Stimulated activated CD4-positive, alpha-beta T cell treated with anti-CD3 and anti-CD28 coated beads, Interleukin-2, amount 100 ng/mL, for 24 hours (primary cell): Measurements from ENCODE around the gene NEMP1.
"Not testable (repeated sequence)": the region's sequence is repeated elsewhere in the genome, so short reads cannot be mapped to it uniquely, and the experiment has no call there.

ENCODE experiments used
- DNase-seq, 2 donors: peaks; one replicate each; pipeline ENCODE4 v3.0.0-alpha.2; 2020

NEMP1 gene

DNA sequence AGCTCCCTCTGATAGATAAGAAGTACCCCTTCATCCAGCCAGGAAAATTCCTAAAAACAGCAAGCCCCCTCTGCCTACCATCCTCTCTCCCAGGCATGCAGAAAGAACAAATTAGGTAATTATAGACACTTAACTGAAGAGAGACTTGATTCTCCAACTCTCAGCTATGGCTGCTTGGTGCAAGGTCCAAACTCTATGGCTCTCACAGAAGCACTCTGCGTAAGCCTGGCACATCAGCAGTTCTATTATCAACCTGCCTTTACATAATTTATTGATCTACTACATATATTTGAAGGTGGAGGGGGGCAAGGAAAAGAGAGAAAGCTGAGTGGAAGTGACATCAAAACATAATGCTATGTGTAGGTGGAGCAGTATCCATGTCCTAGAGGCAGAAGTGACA lies 27.6 kb downstream of the NEMP1 start:
- DNase-seq, result no peak

DNA sequence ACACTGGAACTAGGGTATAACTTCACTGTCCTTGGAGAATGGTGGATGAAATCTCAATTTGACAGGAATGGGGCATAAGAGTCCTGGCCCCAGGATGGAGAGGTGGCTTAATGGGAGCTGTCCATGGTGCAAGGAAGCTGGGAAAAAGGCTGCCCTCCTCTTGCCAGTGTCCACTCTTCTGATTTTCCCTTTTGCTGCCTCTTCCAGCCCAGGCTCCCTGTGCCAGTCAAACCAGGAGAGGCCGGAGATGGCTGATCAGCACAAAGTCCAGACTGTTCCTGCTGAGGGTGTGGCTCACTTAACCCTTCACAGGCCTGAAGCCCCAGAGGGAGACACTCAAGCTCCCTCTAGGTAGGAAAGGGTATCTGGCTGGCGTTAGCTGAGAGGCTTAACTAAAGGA lies 28.7 kb downstream of the NEMP1 start, which contains the start of gene MYO1A:
MYO1A (minus strand) TSS at position 240 of the 400 bp plus-strand sequence. CDS start 1,806 bp downstream, outside the sequence.
- DNase-seq, result no peak

DNA sequence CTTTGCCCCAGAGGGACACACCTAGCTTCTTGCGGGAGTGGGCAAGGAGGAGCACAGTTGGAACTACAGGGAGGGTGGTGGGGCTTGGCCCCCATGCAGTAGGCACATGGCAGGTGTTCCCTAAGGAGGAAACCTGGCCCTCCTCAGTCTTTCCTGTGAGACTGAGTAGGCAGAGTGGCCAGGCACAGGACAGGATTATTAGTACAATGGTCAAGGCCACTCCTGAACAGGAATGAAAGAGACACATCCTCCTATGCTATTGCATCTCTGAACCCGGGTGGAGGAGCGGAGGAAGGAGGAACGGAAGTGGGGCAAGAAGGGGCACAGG lies 29.5 kb downstream of the NEMP1 start:
- DNase-seq, result no peak

DNA sequence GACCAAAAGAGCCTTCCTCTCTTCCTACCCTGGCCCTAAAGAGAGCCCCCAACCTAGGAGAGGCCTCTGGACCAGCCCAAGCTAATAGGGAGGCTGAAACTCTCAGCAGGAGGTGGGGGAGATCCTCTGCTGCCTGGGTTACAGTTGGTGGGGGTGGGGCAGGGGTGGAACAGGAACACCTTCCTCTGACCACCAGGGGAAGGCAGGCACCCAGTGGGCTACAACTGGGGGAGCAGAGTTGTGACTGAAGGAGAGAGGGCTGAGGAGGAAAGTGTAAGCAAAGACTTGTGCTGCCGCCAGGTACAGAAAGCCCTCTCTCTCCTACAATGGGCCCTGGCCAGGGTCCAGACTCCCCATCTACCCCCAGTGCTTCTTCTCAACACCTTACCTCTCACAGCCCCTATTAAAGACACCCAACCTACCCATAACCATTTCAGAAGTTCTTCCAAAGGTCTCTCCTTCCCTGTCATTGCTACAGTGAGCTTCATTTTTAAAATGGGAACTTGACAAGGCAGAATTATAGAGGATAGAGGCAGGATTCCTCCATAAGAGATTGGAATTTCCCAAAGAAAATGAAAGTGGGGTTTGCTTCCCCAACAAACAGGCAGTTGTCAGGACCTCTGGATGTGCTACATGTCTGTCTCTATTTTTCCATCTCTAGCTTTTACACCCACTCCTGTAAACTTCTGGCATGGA lies 30.0 kb downstream of the NEMP1 start:
- no peak for DNase-seq

DNA sequence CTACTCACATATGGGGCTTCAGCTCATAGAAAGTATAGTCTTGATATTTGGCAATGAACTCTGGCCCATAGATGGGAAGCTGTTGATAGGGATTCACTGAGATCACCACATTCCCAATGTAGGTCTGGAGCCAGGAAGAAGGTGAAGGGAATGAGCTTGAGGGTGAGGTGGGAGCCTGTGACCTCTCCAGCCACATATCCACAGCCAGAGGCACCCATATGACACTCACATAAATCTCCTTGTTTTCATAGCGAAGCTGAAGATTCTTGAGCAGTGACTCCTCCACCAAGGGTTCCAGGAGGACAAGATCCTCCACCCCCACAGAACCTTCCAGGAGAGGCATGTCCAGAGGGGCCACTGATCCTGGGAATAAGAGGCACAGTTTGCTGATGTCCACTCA lies 30.6 kb downstream of the NEMP1 start:
- no peak for DNase-seq

DNA sequence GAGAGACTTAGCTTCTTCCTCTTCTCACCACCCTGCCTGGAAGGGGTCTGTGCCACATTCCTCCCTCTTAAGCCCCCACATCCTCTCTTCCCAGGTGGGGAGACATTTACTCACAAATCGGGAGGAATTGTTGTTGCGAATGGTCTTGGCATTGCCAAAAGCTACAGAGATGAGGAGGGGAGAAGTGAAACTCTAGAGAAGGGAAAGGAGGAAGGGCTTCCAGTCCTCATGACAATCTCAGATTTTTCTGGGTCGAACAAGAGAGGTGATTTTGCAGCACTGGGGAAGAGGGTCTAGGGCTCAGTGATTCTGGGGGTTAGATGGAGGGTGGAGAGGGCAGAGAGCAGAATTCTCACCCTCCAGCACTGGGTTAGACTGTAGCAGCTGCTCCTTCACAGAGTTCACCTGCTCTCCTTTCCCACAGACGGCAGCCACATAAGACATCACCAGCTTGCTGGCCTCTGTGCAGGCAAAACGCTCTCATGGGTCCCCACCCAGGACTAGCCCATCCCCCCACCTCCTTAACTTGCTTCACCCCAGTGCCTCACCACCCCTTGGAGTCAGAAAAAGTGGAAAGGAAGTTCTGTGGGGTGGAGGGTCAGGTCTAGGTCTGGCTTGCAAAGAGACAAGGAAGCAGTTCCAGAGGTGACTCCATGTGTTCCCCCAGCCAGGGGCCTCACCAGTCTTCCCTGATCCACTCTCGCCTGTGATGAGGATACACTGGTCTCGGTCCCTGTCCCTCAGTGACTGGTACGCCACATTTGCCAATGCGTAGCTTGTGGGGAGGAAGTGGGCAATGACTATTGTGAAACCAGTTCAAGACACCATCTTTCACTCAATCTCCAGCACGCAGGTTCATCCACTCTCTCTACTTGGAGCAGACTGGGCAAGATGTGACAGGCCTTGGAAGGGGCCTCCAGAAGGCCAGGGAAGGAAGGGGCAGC lies 31.4 kb downstream of the NEMP1 start:
- DNase-seq, result peak; percentile 49 to 50

DNA sequence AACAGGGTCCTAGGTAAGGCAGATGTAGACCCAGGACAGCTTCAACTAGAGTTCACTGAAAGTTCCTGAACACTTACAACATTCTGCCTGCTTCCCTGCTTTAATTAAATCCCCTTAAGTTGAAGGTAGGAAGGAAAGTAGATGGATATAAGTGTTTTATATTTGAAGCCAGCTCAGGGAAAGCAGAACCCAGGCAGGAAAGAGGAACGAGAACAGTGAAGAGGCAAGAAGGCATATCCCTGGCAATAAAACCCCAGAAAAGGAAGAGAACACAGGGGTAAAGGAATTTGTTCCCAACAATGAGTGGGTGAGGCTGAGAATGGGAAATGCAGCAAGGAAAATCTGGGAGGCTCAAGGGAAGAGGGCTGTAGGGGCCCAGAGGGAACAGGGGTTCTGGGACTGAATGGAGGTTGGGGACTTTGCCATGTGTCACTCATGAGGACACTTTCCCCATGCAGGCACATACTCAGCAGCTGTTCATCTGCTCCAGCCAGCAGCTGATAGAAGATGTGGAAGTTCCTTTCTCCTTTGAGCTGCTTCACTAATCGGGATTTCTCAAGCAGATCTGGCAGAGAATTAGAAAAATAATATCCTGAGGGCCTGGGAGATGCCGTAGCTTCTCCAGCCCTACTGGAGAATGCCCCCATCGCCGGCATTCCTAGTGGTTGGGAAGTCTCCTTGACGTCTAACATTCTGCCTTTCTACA lies 32.4 kb downstream of the NEMP1 start:
- no peak for DNase-seq

DNA sequence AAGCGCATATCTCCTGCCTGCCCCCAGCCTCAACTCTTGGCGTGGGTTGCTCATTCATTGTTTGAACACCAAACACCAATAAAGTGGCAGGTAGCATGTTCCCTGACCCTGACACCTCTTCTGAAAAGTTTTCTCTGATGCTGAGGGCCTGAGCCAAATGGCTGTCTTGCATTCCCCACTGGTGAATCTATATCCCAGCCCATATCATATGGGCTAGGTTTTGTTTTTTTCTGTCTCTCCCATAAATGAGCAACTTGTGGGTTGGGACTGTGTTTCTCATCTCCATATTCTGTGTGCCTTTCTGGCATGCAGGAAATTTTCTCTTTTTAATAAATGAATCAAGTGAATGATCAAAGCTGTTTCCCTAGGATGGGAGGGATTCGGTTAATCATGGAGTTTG lies 33.7 kb downstream of the NEMP1 start:
- DNase-seq, result no peak

DNA sequence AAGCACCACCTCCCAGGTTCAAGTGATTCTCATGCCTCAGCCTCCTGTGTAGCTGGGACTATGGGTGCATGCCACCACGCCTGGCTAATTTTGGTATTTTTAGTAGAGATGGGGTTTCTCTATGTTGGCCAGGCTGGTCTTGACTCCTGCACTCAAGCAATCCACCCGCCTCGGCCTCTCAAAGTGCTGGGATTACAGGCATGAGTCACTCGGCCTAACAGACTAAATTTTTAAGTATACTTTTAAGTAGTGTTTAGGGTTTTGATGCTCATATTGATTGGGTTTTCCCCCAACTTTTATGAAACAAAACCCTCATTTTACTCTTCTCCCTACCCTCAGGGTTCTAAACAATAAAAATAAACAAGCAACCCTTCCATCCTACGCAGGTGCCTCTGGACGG lies 34.1 kb downstream of the NEMP1 start:
- DNase-seq, result no peak

DNA sequence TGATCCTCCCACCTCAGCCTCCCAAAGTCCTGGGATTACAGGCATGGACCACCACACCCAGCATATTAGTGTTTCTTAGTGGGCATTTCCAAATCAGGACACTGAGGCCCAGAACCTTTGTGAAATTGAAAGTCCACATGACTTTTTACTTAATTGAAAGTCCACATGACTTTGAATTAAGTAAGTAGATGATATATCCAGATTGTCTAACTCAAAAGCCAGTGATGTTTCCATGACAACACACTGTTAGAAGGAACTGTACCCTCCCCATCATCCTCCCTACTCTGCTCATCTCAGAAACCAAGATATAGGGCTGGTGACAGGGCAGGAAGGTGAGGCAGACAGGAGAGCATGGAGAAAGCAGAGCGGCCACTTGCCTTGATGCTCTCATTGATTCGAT lies 35.9 kb downstream of the NEMP1 start:
- DNase-seq, result no peak

DNA sequence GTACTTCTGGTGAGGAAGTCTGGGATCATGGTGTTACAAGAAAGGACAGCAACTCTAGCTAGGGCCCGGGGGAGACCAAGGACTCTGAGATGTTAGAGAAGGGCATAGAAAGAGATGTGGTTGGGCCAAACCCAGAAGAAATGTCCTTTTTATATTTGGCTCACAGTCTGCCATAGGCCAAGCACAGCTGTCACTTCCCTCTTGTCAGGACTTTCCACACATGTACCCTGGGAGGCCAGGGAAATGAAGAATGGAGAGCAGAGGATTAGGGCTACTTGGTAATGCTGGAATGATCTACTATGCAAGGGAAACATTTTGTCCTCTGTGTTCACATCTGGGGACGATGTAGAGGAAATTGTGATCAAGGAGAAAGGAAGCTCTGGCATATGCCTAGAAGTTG lies 37.8 kb downstream of the NEMP1 start:
- DNase-seq, result no peak

DNA sequence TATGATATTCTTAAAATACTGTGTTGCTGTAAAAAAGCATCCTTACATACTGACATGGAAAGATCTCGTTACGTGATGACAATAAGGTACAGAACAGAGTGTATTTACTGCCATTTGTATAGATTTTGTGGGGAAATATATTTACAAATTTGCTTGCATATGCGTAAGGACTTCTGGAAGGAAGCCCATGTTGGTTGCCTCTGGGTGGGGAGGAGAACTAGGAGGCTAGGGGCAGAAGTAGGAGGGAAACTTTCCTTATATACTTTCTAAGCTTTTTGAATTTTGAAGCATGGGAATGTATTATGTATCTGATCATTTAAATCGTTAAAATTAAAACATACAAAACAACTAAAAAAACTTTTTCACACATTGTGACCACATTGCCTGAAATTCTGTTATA lies 38.4 kb downstream of the NEMP1 start:
- DNase-seq, result no peak

DNA sequence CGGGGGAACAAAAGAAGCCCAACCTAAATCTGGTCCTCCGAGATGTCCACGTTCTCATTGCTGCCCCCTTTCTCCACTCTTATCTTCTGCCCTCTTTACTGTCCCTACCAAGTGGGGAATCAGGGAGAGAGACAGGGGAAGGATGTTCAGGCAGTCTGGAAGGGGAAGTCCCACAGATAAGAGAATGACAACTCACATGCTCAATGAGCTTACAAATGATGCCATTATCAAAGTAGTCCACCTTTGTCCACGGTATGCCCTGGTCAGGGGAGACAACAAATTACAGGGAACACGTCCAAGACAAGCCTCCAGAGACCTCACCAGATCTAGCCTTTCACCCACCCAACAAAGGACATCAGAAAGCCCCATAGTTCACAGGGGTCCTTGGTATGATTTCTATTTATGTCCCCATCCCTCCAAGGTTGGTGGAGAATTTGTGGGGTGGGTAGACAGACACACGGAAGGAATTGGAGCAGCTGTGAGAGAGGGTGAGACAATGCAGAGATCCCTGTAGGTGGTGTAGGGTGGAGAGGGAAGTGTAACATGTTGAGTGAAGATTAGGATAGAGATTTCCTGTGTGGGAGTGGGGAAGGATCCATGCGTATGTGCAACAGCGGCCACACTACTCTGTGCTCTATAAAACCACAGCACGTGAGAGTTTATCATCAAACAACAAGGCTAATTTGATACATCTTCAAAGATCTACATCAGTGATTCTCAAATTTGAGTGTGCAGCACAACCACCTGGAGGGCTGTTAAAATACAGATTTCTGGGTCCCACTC lies 39.4 kb downstream of the NEMP1 start:
- DNase-seq, result no peak

DNA sequence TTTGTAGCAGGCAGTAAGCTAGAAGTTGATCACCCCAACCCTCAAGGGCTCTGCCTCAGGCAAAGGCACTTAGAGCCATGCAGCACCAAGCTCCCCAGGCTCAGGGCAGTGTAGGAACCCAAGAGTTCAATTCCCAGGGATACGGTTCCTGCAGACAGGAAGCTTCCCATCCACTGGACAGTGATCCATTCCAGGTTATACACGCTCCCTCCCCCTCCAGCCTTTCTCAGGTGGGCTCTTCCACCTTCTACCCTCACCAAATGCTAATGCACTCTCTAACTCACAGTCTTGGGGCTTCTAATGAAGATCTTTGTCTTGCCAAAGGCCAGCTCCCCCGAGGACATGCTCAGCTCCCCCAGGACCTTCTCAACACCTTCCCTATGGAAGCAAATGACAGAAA lies 41.3 kb downstream of the NEMP1 start:
- DNase-seq, result no peak

DNA sequence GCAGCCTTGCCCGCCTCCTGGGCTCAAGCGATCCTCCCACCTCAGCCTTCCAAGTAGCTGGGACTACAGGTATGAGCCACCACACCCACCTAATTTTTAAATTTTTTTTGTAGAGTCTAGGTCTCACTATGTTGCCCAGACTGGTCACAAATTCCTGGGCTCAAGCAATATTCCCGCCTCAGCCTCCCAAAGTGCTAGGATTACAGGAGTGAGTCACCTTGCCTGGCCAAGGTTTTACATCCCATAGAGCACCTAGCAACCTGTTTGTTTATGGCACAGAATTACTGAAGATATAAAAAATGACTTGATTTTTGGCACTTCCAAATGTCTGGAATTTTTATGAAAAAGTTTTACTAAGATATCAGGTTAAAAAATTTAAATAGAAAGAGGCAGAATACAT lies 45.2 kb downstream of the NEMP1 start:
- no peak for DNase-seq

DNA sequence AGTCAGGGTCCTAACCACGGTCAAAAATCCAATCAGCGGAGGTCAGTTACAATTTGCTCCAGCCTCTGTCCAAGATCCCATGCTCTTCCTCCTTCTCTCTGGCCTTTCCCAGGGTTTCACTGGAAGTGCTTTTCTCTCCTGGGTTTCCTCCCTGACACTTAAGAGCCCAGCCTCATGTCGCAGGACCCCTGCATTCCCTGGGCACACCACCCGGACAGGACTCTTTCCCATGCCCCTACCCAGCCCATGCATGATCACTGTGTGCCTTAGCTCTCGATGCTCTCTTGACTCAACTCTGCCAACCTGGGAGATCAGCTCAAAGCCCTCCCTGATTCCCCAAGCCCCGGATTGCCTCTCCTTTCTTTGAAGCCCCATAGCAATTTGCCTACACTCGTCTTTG lies 46.8 kb downstream of the NEMP1 start:
- no peak for DNase-seq

DNA sequence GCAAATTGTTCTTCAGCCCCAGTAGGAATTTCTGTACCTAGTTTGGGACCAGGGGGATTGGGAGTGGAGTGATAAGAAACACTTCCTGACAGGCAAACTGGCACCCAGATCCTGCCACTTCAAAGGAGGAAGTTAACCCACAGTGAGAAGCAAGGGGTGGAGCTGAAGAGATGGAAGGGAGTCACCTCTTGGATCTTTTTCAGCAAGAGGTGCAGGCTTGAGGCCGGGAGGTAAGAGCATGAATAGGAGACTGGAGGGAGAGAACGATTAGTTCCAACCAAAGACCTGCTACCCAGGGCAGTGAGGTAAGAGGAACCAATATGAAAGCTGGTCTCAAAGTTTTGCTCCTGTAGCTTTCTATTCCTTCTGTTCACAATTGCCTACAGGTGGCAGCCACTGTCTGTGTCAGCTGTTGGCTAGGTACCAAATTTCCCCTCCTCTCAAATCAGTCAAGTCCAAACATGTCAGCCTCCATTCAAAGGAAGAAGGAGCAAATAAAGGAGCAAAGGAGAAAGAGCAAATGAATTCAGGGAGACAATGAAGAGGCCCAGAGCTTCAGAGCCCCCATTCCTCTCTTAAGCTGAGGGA lies 47.4 kb downstream of the NEMP1 start:
- no peak for DNase-seq

DNA sequence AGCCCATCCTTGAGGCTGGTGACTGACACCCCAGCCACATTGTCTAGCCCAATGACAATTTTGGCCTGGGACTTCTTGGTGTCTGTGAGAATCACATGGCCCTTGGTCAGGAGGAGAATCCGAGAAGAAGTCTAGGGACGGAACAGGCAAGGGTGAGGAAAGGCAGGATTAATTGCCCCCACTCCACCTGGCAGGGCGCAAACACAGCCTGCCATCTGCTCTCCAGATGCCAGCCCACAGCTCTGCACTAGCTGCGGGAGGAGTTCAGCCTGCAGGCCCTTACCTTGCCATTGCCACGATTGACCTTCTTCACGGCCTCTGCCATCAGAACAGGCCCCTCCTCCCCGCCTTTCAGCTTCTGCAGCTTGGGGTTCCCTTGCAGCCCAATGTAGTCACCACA lies 49.1 kb downstream of the NEMP1 start:
- DNase-seq, result no peak

DNA sequence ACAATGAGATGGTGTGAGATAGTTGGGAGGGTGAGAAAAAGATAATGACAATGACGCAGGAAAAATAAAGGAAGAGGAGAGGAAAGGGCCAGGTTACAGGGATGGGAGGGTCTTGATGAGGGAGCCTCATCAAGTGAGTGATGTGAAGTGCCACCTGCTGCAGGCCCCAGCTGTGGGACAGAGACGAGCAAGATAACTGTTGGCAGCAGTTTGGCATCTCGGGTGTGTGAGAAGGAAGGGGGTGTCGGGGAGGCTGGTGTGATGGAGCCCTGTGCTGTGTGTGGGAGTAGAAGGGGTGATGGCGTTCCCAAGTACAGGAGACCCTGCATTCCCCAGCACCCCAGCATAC lies 50.8 kb downstream of the NEMP1 start:
- DNase-seq, result peak in 1 of 2 donors; percentile 28

DNA sequence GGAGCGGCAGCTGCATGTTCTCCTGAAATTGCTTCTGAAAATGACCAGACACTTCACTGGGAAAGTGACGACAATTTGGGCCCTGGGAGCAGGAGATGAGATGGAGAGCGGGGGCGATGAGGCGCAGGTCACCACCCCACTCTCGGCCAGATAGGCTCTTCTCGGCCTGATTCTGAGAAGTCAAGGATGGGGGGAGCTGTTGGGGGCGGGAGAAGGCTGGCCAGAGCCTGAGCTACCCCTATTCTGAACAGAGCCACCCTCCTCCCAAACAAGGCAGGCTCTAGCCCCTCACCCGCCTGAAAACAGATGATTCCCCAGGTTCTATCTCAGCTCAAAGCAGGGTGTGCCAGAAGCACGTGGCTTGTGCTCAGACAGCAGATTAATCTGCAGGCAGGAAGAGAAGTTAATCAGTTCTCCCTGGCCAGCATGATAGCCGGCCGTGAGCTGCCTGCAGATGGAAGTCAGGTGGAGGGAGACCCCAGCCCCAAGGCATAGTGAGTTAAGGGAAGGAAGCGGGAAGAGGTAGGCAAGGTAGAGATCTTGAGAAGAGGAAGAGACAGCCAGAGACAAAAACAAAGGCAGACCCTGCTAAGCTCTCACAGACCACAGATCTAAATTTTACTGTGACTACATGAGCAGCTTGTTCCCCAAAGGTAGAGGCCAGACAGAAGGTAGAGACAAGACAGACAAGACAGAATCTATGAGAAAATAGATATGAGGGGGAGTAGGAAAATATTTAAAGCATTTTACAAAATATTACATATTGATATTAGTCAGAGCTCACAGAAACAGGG lies 51.4 kb downstream of the NEMP1 start:
- DNase-seq, result peak in 1 of 2 donors; percentile 22

DNA sequence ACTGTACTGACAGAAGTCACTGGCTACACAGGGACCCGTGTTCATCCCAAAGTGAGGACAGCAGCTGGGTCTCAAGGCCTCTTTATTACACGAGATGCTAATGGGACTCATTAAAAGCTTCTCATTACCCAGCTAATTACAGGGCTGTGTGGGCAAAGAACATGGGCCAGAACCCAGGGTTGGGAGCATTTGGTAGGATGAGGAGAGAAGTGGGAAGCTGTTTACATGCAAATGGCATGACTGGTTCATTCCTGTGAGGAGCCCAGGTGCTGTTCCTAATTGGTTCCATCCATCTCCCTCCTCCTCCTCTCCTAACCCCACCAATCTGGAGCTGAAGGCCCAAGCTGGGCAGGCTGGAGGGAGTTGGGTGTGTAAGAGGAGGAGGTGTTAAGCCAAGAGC lies 53.4 kb downstream of the NEMP1 start:
- no peak for DNase-seq

DNA sequence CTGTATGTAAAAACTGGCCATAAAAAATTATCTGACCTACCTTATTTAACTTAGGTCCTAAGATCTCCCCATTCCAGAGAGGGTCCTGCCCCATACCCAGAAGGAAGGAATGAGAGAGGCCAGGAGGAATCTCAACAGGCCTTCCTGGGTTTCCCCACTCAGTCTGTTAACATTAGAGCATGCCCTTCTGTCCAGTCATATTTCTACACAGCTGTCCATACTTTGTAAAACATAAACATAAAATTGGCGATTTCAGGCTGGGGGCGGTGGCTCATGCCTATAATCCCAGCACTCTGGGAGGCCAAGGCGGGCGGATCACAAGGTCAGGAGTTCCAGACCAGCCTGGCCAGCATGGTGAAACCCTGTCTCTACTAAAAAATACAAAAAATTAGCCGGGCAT lies 56.3 kb downstream of the NEMP1 start:
- DNase-seq, result not testable (repeated sequence)
